Epithelial cell of esophagus (primary cell): ENCODE measurements around the gene IRX2.

Experiments
- DNase-seq: peaks from one replicate; pipeline ENCODE4 v3.0.0; 2010; ENCODE audit warnings: low read depth
- H3K4me3 ChIP-seq: 2 replicates; pipeline ENCODE4 v1.5.1; 2011; ENCODE audit warnings: mild to moderate bottlenecking, low read length, control low read depth
- TF ChIP-seq, protein P1 (sequence below): IDR thresholded peaks from 2 replicates; pipeline ENCODE4 v1.5.1; 2011; ENCODE audit warnings: low read depth, mild to moderate bottlenecking, low read length, control low read depth, inconsistent platforms; ENCODE audit not compliant: insufficient read depth; ENCODE audit errors: missing control alignments

IRX2 gene

DNA sequence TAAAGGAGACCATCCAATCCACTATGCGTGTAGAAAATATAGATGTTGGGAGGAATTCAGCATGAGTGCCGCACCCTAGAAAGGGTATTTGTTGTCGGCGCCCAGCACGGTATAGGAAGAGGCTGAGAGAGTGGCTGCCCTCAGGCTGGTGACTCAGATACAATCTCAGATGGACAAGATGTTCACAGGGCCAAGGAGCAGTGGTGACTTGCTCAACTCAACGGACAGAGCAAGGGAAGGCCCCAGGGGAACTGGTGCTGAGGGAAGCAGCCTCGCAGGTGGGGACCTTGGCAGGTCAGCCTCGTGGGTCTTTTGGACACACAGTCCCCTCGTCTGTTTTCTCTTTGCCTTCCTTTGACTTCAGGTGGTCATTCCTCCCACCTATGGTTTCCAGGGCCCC, 28.0 kb upstream of the IRX2 start:
- peak; percentile 53 for DNase-seq
- TF ChIP-seq, protein P1, sequence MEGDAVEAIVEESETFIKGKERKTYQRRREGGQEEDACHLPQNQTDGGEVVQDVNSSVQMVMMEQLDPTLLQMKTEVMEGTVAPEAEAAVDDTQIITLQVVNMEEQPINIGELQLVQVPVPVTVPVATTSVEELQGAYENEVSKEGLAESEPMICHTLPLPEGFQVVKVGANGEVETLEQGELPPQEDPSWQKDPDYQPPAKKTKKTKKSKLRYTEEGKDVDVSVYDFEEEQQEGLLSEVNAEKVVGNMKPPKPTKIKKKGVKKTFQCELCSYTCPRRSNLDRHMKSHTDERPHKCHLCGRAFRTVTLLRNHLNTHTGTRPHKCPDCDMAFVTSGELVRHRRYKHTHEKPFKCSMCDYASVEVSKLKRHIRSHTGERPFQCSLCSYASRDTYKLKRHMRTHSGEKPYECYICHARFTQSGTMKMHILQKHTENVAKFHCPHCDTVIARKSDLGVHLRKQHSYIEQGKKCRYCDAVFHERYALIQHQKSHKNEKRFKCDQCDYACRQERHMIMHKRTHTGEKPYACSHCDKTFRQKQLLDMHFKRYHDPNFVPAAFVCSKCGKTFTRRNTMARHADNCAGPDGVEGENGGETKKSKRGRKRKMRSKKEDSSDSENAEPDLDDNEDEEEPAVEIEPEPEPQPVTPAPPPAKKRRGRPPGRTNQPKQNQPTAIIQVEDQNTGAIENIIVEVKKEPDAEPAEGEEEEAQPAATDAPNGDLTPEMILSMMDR: no peak
- H3K4me3 ChIP-seq: no peak overlapping the region

DNA sequence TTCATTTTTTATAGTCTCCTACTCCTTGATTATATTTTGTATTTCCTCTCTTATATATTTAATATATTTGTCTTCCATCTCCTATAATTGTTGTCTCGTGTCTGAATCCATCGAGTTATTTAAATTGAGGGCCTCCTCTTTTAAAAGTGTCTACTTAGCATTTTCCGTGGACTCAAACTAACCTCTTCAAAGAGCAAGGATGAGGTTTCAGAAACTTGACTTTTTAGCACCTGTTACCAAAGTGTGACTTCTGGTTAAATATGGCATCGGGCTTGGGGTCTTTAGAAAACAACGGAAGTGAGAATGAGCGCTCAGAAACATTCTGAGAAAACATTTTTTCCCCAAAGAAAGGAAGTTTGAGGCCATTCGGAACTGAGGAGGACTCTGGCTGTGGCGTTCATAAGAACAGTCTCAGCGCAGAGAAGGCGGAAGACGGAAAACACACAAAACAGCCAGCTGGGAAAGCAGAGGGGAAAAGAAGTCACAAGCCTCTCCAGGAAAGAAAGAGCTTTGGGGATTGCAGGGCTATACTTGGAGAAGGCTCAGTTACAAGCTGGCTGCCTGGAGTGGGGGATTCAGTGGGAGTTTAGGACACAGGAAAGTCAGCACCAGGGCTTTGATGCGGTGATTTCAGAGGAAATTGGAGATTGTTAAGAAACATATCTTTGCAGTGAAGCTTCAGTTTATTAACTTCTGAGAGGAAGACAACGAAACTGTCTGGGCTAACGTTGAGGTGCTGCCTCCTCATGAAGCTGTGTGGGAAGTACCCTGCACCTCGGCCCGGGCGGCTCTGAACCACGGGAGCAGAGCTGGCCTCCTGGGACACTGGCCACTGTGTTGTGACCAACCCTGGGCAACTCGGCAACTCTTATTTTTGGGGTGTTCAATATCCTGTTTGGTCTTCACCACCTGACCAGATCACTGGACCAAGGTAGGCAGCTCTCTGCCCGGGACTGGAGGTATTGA, 25.1 kb upstream of the IRX2 start:
- TF ChIP-seq, protein P1: no peak
- no peak for DNase-seq
- no peak overlapping the region for H3K4me3 ChIP-seq

DNA sequence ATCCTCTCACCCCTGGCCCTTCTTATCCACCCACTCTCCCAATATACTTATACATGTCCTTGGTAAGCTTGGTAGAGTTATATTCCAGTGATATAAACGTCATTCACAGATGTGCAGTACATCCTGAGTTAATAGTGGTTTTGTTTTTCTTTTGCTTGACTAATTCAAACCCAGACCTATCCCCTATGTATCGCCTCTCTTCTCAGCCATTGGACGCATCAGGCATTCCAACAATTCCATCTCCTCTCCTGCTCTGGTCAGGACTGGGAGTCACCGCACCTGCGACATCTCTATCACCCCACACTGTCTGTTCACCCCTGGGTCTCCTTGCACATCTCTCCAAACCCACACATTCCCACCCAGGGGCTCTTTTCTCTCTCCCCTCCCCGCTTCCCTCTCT, 21.9 kb upstream of the IRX2 start:
- DNase-seq: no peak
- TF ChIP-seq, protein P1: no peak
- H3K4me3 ChIP-seq: no peak overlapping the region

DNA sequence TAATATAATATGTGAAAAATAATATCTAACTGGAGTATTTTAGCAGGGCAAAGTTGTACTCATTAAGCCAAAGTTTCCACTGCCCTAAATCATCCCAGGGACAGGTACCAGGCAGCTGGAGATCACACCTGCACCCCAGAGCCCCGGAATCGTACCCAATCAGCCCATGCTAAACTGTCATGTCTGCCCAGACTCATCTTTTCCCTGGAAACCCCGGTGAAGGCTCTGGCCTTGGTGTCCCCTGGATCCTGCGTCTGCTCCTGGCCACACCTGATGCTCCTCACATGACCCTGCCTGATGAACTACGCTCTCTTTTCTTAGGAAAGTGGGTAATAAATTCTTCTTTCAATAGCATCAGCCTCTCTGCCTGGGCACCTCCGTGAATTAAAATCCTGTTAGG, 15.6 kb upstream of the IRX2 start:
- TF ChIP-seq, protein P1: no peak
- DNase-seq: no peak
- no peak overlapping the region for H3K4me3 ChIP-seq

DNA sequence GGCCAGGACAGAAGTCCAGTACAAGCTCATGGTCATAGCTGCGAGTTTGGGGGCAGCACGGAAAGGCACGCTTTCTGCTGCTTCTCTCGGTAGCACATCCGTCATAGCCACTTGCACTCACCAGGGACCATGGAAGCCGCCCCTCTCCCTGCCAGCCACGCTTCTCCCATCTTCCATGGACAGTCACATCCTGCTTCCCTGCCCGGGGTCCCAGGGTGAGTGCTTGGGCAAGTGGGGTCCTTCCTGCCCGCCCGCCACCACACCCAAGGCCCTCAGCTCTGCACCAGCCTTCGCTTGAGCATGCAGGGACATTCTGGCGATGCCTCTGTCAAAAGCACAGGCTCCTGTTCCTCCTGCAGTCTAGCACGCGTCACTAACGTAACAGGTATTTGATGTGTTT, 13.1 kb upstream of the IRX2 start:
- TF ChIP-seq, protein P1: no peak
- no peak overlapping the region for H3K4me3 ChIP-seq
- DNase-seq: no peak

DNA sequence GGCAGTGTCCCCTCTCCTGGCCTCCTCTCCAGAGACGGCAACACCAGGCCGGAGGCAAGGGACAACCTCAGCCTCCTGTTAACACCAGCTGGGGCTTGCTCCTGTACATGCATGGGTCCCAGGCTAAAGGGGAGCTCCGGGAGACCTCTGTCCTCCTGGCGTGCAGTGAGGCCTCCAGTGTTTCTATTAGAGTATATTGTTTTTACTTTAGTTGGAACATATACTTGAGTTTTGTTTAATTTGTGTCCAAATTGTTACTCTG, 12.0 kb upstream of the IRX2 start:
- no peak overlapping the region for H3K4me3 ChIP-seq
- no peak for DNase-seq
- TF ChIP-seq, protein P1: no peak
